Left forelimb (tissue), 1 donor: Measurements from ENCODE around the gene ARHGEF12.

Source experiments
- DNase-seq: peaks from one replicate; pipeline ENCODE4 v3.0.0-alpha.2; 2018; ENCODE audit warnings: low spot score

The ARHGEF12 gene

GRCh38 chr11:120339394-120339890, 3.2 kb downstream of the ARHGEF12 start:
- no peak for DNase-seq

GRCh38 chr11:120340529-120340928, 4.3 kb downstream of the ARHGEF12 start:
- DNase-seq = no peak

DNA sequence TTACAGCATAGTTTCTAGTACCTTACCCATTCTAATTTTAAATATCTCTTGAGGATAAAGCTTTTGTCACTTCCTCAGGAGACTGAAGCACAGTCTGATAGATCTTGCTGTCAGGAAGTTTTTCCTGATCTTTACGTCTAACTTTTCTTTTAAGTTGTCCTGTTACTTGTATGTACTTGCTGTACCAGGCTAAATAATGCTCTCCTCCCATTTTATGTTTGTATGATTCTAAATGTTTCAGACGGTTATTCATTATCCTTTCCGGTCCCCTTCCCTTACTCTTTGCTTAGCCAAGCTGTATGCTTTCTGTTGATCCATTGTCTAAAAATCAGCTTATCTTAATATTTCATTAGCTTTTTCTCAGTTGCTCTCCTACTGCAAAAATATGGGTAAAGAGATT, 6.0 kb downstream of the ARHGEF12 start:
- no peak for DNase-seq

DNA sequence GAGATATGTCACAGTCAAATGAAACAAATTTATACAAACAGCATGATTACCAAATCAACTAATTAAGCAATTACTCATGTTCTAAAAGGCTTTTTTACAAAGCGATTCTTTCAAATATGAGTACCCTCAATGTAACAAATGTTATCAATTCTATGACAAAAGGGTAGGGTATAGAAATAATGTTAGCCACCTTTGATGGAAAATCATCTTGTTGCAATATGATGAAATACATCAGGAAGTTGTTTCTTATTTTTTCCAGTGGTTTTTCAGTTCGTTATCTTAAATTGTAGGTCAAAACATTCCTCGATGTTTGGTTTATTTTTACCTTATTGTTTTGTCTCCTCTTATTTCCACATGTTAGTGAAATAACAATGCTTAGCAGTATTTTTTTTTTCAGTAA, 6.5 kb downstream of the ARHGEF12 start:
- no peak for DNase-seq

GRCh38 chr11:120343429-120343828, 7.2 kb downstream of the ARHGEF12 start:
- DNase-seq = no peak

DNA sequence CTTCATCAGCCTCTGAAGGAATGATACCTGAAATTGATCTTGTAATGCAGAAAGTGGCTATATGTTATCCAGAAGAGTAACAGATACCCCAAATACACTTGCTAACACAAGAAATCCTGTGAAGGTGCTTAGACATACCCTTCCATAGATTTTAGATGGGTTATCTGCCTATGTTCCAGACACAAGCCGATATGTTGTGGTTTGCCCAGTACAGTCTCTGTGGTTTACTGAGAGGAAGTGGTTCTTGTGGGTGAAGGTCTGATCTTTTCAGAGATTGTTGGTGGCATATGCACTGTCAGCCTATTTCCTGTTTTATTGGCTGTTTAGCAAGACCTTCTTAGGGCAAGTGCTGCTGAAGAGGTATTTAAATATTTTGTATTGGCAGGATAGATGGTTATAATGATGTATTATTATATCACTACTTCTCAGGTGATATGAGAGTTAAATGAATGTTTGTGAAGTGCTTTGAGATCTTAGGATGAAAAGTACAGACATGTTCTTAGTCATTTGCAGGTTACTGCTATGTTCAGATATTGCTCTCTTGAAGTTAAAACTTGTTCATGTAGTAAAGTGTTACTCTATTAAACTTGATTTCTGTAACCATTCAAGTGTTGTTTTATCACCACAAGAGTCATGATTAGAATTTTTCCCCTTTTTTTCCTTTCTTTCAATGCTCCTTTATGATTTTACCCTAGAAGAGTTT, 8.2 kb downstream of the ARHGEF12 start:
- no peak for DNase-seq

DNA sequence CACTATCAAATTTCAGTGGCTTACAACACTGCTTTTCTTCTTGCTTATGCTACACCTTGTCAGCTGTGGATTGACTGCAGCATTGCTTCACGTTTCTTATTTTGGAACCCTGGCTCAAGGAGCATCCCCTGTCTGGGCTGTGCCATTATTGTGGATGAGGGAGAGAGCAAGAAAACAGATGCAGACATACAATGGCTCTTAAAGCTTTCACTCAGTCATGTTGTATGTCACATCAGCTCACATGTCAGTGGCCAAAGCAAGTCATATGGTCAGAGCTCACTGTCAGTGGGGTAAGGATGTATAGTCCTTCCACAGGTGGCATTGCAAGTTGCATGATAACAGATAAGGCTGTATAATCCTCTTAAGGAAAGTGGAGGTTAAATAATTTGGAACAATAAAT, 10.0 kb downstream of the ARHGEF12 start:
- no peak for DNase-seq

- DNase-seq = no peak
Measured at GRCh38 chr11:120350637-120351036, 14.4 kb downstream of the ARHGEF12 start.

DNA sequence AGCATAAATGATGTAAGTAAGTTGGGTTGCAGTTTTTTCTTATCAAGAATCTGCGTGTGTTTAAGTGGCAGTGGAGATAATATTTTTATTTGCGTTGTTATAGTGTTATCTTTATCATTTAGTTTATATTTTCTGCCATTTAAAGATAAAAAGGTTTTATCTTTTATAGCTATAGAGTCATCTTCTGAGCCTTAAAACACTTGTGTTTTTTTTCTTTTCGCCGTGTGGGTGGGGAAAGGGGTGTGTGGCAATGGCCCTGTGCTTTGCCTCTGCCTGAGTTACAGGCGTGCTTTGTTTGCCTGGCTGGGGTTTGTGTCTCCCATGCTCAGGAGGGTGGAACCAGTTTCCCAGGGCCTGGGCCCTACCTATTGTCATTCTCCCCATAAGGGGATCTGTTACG, 16.2 kb downstream of the ARHGEF12 start:
- no peak for DNase-seq

DNA sequence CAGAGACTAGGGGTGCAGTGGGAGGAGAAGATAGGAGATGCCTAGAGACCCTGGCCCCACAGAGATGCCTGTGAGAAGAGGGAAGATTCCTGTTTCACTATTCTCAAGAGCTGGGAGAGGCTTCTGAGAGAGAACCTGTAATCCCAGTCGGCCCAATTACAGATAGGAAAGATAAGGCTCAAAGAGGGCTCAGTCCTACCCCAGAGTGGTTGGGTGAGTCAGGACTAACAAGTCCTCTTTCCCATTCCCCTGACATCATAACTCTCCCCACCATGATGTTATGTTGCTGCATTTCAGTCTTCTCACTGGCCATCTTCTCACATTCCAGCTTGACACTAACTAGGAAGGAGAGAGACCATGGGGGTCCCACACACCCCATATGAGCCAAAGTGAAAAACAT, 17.9 kb downstream of the ARHGEF12 start:
- no peak for DNase-seq

GRCh38 chr11:120354779-120355178, 18.6 kb downstream of the ARHGEF12 start:
- no peak for DNase-seq

DNA sequence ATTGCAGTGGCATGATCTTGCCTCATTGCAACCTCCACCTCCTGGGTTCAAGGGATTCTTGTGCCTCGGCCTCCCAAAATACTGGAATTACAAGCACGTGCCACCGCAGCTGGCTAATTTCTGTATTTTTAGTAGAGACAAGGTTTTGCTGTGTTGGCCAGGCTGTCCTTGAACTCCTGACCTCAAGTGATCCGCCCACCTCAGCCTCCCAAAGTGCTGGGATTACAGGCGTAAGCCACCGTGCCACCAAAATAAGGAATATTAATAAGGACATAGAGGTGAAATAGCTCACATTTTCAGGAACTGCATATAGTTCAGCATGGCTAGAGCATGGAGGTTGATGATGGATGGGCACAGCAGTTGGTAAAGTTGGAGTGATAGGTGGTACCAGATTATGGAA, 21.4 kb downstream of the ARHGEF12 start:
- no peak for DNase-seq

- no peak for DNase-seq
Measured at GRCh38 chr11:120358729-120359128, 22.5 kb downstream of the ARHGEF12 start.

GRCh38 chr11:120363436-120363835, 27.2 kb downstream of the ARHGEF12 start:
- DNase-seq = no peak

DNA sequence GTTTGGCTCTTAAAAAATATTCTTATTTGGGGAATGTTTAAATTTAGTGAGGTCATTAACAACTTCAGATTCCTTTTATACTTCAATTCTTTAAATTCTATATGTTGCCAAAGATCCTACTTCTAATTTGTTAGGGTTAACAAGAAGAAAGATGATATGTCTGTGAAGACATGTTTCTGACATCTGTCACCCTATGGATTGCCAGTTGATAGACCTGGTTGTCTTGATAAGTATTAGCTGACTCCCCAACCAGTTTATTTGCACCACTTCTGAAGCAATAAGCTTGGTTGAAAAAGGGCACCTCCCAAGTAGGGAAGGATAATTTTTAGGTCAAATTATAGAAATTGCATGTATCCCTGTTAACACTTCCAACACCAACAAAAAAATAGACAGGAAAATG, 29.3 kb downstream of the ARHGEF12 start:
- DNase-seq = no peak

DNA sequence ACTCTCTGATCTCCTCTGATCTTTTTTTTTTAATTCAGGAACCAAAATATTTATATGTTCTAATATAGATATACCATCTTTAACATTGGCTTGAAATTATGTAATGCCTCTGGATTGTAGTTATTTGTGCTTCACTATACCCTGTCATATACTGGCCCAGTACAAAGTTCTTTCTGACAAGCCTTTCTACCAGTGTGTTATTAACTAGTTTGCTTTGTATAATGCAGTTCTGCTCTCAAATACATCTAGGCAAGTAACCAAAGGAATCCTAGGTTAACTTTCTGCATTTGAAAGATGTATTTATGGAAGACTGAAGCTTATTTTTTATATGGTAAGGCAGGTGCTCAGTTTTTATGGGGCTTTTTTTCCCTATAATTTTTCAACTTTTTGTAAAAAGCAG, 36.1 kb downstream of the ARHGEF12 start:
- no peak for DNase-seq

GRCh38 chr11:120375076-120375475, 38.9 kb downstream of the ARHGEF12 start:
- no peak for DNase-seq

DNA sequence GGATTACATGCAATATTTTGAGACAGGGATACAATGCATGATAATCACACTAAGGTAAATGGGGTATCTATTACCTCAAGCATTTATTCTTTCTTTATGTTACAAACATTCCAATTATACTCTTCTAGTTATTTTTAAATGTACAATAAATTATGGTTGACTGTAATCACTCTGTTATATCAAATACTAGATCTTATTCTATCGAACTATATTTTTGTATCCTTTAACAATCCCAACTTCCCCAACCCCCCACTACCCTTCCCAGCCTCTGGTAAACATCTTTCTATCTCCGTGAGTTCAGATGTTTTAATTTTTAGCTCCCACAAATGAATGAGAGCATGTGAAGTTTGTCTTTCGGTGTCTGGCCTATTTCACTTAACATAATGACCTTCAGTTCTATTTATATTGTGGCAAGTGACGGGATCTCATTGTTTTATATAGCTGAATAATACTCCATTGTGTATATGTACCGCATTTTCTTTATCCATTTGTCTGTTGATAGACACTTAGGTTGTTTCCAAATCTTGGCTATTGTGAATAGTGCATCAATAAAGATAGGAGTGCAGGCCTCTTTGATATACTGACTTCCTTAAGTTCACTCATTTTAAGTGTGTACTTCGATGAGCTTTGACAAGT, 40.5 kb downstream of the ARHGEF12 start:
- no peak for DNase-seq

DNA sequence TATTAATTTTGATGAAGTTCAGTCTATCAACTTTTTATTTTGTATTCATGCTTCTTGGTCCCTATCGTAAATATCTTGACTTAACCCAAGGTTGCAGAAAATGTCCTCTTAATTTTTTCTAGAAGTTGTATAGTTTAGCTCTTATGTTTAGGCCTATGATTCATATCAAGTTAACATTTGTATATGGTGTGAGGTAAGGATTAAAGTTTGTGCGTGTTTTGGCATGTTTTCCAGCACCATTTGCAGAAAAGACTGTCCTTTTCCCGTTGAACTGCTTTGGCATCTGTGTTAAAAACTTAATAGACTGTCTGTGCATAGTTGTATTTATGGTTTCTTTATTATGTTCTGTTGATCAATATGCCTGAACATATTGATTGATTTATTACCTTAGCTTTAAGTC, 42.3 kb downstream of the ARHGEF12 start:
- DNase-seq = no peak

DNA sequence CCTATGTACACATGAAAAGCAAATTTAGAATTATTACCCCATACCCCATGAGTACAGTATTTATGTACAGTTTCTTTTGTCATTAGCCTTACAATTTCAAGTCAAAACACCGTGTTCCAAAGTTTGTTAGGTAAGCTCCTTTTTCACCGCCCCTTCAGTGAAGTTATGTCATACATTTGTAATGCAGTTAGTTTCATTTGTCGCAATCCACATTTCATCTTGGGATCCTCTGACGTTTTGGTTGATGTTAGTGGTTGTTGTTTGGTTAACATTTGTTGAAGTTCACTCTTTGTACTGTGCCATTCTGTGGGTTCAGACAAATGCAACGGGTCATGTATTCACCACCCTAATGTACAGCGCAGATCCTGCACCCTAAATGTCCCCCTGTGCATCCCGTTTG, 45.2 kb downstream of the ARHGEF12 start:
- no peak for DNase-seq

DNA sequence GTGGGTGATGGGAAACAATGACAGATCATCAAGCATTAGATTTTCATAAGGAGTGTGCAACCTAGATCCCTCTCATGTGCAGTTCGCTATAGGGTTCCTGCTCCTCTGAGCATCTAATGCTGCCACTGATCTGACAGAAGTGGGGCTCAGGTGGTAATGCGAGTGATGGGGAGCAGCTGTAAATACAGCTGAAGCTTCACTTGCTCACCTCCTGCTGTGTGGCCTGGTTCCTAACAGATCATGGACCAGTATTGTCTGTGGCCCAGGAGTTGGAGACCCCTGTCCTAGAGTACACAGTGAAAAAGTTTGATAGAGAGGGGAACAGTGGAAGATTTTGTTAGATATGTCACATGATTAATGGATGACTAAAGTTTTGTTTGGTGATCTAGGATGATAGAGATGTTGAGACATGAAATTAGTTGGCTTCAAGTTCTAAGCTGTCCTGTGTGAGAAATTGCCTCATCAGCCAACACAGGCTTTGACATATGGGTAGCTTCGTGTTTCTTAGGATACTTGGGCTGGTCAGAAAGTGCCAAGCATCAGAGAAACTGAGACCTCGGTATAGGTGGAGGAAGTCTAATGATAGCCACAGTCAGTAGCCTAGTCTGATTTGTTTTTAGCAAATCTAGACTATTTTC, 47.4 kb downstream of the ARHGEF12 start:
- DNase-seq = no peak

- no peak for DNase-seq
Measured at GRCh38 chr11:120384476-120384875, 48.3 kb downstream of the ARHGEF12 start.

- no peak for DNase-seq
Measured at GRCh38 chr11:120385110-120385509, 48.9 kb downstream of the ARHGEF12 start.
